ENCODE results near the gene HOMER1.

- TF ChIP-seq CTCF (IDR thresholded peaks at IDR 0.05) (peak in 1 of 7 experiments; percentile 16), POLR2A (IDR thresholded peaks at IDR 0.05) (no peak)
Measured at GRCh38 chr5:79513704-79514390, at the start of gene HOMER1.
